Kidney (tissue), 14 donors: ENCODE results near the gene LPCAT1. TPM values are rescaled to one million over a fixed set of nuclear protein-coding genes. Genes with fewer than 3 reads are reported as not detected.
A peak's percentile ranks its signal among the peaks of the same experiment; 100 is the strongest.

Experiments used
- DNase-seq, 5 donors: peaks; one replicate each; pipeline ENCODE4 v3.0.0-alpha.2; 2013 to 2020
- FAIRE-seq: peaks from 2 replicates; lab custom pipeline; 2012; peaks lifted over from hg19 to GRCh38; lab: Jason Lieb, UNC
- H3K27ac ChIP-seq, 2 donors: one replicate each; pipeline ENCODE4 v1.7.0; 2013; ENCODE audit warnings: low read depth in 2 of 2, low read length in 2 of 2, inconsistent platforms in 1 of 2
- H3K27me3 ChIP-seq: one replicate; pipeline ENCODE4 v1.7.1; 2013; ENCODE audit warnings: low read length, inconsistent platforms; ENCODE audit not compliant: control insufficient read depth, insufficient read depth
- H3K36me3 ChIP-seq, 3 donors: one replicate each; pipeline versions ENCODE4 v1.7.0 to v1.7.1; 2013; ENCODE audit warnings: low read length in 3 of 3, control low read depth in 1 of 3, inconsistent platforms in 1 of 3; ENCODE audit not compliant: insufficient read depth in 3 of 3, control insufficient read depth in 2 of 3
- H3K4me1 ChIP-seq, 3 donors: one replicate each; pipeline versions ENCODE4 v1.7.0 to v1.7.1; 2013; ENCODE audit warnings: low read length in 3 of 3, inconsistent platforms in 1 of 3, low read depth in 1 of 3; ENCODE audit not compliant: control insufficient read depth in 2 of 3, insufficient read depth in 2 of 3
- H3K4me3 ChIP-seq, 3 donors: one replicate each; pipeline versions ENCODE4 v1.7.0 to v1.8.1; 2013; ENCODE audit warnings: low read length in 3 of 3, control low read depth in 1 of 3, inconsistent platforms in 1 of 3
- H3K9ac ChIP-seq, 3 donors: one replicate each; pipeline versions ENCODE4 v1.7.0 to v1.7.1; 2013; ENCODE audit warnings: low read length in 3 of 3, control low read depth in 1 of 3, inconsistent platforms in 1 of 3
- H3K9me3 ChIP-seq, 3 donors: one replicate each; pipeline versions ENCODE4 v1.7.0 to v1.7.1; 2013; ENCODE audit warnings: low read length in 3 of 3, control low read depth in 1 of 3, inconsistent platforms in 1 of 3; ENCODE audit not compliant: control insufficient read depth in 2 of 3, insufficient read depth in 1 of 3
- CTCF ChIP-seq: IDR thresholded peaks from 3 replicates; pipeline ENCODE4 v1.5.1; 2012; ENCODE audit warnings: mild to moderate bottlenecking, moderate library complexity, borderline replicate concordance; ENCODE audit not compliant: insufficient read depth; ENCODE audit errors: extremely low read depth
- intact Hi-C: fragments of 100-400 bp; cut with DNase I; formaldehyde crosslinking; loops from one replicate; pipeline ENCODE4 v1.11.1; 2022
- polyA plus RNA-seq: library from polyadenylated mRNA; stranded (reverse); fragments of 350-450 nt; fragmentation: Illumina TruSeq; extraction: RNeasy Lipid Tissue Mini Kit (QIAGEN cat#74804); gene quantifications from one replicate; pipeline ENCODE4 v1.2.3, GENCODE V29; 2014; ENCODE audit warnings: low read depth, low replicate concordance; ENCODE audit not compliant: insufficient read depth
- total RNA-seq: library from RNA; stranded (reverse); fragmentation: NEBNext Ultra II Directional; extraction: Animal tissue kit (Norgen Biotek cat#: 25700); gene quantifications from one replicate; pipeline ENCODE4 v1.2.1, GENCODE V29; 2021
- donor health status: control.
- donor health status: control.
- donor health status: control.
- donor health status: control.
- donor health status: control.
- donor health status: DM: yes; HTN: yes; CAD: no.
- donor health status: Normal renal cell carcinoma (clear cell type).

The LPCAT1 gene
- total and polyA plus RNA-seq, 2 donors from 2014 or later = 22.2 to 46.5 TPM

- DNase-seq (no peak), FAIRE-seq (no peak)
- Histone ChIP-seq H3K9me3 (peaks cover 0 to 2% (median 0%) of the 10 kb centered on the region in 3 donors), H3K4me1 (peaks cover 0 to 22% (median 5%) of the 10 kb centered on the region in 3 donors), H3K27ac (peak overlapping the region in 1 of 2 donors; percentile 64), H3K27me3 (no peaks in the 10 kb centered on the region), H3K36me3 (peaks cover 0 to 4% (median 0%) of the 10 kb centered on the region in 3 donors), H3K9ac (no peak overlapping the region), H3K4me3 (no peak overlapping the region)
- intact Hi-C loops = no loop called here
- no peak for TF ChIP-seq CTCF
Measured at GRCh38 chr5:1499851-1500250, 23.9 kb downstream of the LPCAT1 start.

DNA sequence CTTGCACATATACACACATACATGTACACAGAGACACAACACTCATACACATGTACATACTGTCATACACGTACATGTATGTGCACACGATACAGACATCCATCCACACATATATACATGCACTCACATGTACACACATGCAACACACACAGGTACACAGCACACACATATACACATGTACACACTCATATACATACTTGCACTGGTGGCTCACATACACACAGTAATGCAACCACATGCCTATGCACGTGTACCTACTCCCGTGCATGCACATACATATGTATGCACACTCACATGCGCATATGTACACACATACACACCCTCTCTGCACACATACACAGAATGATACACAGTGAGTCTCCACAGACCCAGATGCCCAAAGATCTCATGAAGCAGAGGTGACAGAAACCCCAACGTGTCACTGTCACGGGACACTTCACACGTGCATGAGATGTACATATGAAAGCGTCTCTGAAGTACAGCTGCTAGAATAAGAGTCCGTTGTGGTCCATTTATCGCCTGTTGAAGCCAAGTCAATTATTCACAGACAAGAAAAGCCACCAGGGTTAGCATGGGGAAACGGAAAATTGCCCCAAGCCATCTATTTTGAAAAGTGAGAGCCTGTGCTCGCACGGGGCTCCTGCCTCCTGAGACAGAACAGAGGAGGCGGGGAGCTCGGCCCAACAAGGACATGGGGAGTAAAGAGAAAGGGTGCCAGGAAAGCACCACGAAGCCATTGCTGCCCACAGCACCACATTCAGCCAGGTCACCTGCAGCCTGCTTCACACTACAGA lies 24.9 kb downstream of the LPCAT1 start:
- no peak for FAIRE-seq
- H3K27me3 ChIP-seq = no peaks in the 10 kb centered on the region
- peaks cover 0 to 22% (median 5%) of the 10 kb centered on the region in 3 donors for H3K4me1 ChIP-seq
- peak in 3 of 5 donors; percentile 40 to 78 (median 78) for DNase-seq
- intact Hi-C loops = no loop called here
- H3K36me3 ChIP-seq = peaks cover 0 to 4% (median 2%) of the 10 kb centered on the region in 3 donors
- no peak overlapping the region for H3K27ac ChIP-seq
- H3K9ac ChIP-seq = no peak overlapping the region
- H3K4me3 ChIP-seq = peak overlapping the region in 1 of 3 donors; percentile 28
- peaks cover 0 to 2% (median 0%) of the 10 kb centered on the region in 3 donors for H3K9me3 ChIP-seq
- no peak for TF ChIP-seq CTCF

DNA sequence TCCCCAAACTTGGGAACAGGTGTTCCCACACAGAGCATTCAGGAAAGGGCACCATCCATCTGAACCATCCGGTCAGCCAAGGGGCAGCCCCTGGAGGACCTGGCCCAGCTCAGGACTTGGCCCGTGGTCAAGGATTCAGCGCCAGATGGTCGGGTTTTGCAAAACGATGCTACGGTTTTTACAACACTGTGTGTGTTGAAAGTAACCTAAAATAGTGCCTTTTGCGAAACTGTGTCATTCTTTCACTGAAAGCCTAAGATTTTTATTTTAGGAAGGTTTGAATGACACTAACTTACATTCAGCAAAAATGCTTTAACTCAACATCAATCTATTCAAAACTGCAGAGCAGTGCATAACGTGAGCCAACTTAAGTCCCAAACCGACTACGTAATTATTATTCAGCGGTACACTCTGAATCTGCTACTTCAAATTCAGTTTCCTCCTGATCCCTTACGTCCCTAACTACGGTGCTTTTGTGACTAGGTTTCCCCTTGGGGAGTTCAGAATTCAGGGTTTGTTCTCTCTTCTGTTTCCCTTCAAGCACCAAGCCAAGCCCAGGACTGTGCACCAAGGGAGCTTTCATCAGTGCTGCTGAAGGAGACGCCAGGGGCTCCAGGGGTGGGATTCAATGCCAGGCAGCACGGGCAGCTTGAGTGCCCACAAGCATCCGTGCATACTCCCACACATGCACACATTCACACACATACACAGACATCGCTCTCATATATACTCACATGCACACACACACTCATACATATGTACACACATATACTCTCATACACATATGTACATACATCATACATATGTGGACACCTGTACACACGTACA lies 25.8 kb downstream of the LPCAT1 start:
- Histone ChIP-seq H3K9ac (no peak overlapping the region), H3K27ac (no peak overlapping the region), H3K4me1 (peaks cover 0 to 18% (median 5%) of the 10 kb centered on the region in 3 donors), H3K9me3 (peaks cover 0 to 2% (median 0%) of the 10 kb centered on the region in 3 donors), H3K27me3 (no peaks in the 10 kb centered on the region), H3K4me3 (no peak overlapping the region), H3K36me3 (peaks cover 0 to 4% (median 2%) of the 10 kb centered on the region in 3 donors)
- TF ChIP-seq CTCF = no peak
- DNase-seq = no peak
- no peak for FAIRE-seq
- intact Hi-C loops = no loop called here
